ENCODE results near the gene DZIP3. TPM values are rescaled to one million over a fixed set of nuclear protein-coding genes. Genes with fewer than 3 reads are reported as not detected.

DZIP3 gene
- total and polyA plus RNA-seq, 11 donors, result 3.8 to 24.9 (median 15.6) TPM

GRCh38 chr3:108566599-108566998 is 22.9 kb upstream of the DZIP3 start:
- TF ChIP-seq POLR2A (IDR thresholded peaks at IDR 0.05) (no peak), CTCF (IDR thresholded peaks at IDR 0.05) (no peak)
- H3K4me3 ChIP-seq, result no peak overlapping the region
- no peaks in the 10 kb centered on the region for H3K27me3 ChIP-seq
- no peaks in the 10 kb centered on the region for H3K4me1 ChIP-seq
- 96 to 99% (median 98%) methylated on average over 1 of the region's 1 CpG for WGBS, 4 donors
- intact Hi-C loops (cut with DNase I), result no loop called here
- H3K36me3 ChIP-seq, result no peaks in the 10 kb centered on the region
- DNase-seq, result no peak
- no peaks in the 10 kb centered on the region for H3K9me3 ChIP-seq
- no peak for ATAC-seq
- H3K27ac ChIP-seq, result no peak overlapping the region

GRCh38 chr3:108569336-108569735 is 20.2 kb upstream of the DZIP3 start:
- no peak for ATAC-seq
- Histone ChIP-seq H3K36me3 (no peaks in the 10 kb centered on the region), H3K4me1 (no peaks in the 10 kb centered on the region), H3K27ac (no peak overlapping the region), H3K27me3 (no peaks in the 10 kb centered on the region), H3K9me3 (peaks cover 0 to 7% (median 0%) of the 10 kb centered on the region in 12 donors), H3K4me3 (no peak overlapping the region)
- TF ChIP-seq CTCF (IDR thresholded peaks at IDR 0.05) (no peak), POLR2A (IDR thresholded peaks at IDR 0.05) (no peak)
- no peak for DNase-seq
- WGBS, 4 donors, result 94 to 98% (median 97%) methylated on average over 4 of the region's 4 CpGs
- intact Hi-C loops (cut with DNase I), result no loop called here

- WGBS, 4 donors, result 92 to 96% (median 95%) methylated on average over 2 of the region's 2 CpGs
- no peak for TF ChIP-seq CTCF (IDR thresholded peaks at IDR 0.05)
- TF ChIP-seq POLR2A (IDR thresholded peaks at IDR 0.05), result no peak
- DNase-seq (no peak), ATAC-seq (no peak)
- intact Hi-C loops (cut with DNase I), result no loop called here
- H3K4me1 ChIP-seq, result no peaks in the 10 kb centered on the region
- H3K27ac ChIP-seq, result no peak overlapping the region
- no peak overlapping the region for H3K4me3 ChIP-seq
- H3K9me3 ChIP-seq, result peaks cover 0 to 4% (median 0%) of the 10 kb centered on the region in 12 donors
- peaks cover 0 to 14% (median 2%) of the 10 kb centered on the region in 9 donors for H3K36me3 ChIP-seq
- H3K27me3 ChIP-seq, result no peaks in the 10 kb centered on the region
These were observed 11.5 kb upstream of the DZIP3 start for GRCh38 chr3:108578064-108578463.

GRCh38 chr3:108588601-108589000 is 921 bp upstream of the DZIP3 start:
- DNase-seq (no peak), ATAC-seq (no peak)
- Histone ChIP-seq H3K27me3 (no peaks in the 10 kb centered on the region), H3K27ac (peak overlapping the region in 6 of 12 donors; percentile 84 to 95 (median 90)), H3K4me3 (peak overlapping the region; percentile 62 to 90 (median 76)), H3K9me3 (no peaks in the 10 kb centered on the region), H3K36me3 (peaks cover 0 to 11% (median 0%) of the 10 kb centered on the region in 9 donors), H3K4me1 (peaks cover 0 to 30% (median 10%) of the 10 kb centered on the region in 12 donors)
- no peak for TF ChIP-seq POLR2A (IDR thresholded peaks at IDR 0.05)
- TF ChIP-seq CTCF (IDR thresholded peaks at IDR 0.05), result no peak
- 1 to 4% (median 2%) methylated on average over 8 of the region's 8 CpGs for WGBS, 4 donors
- intact Hi-C loops (cut with DNase I), result loop anchor here in 2 of 10 donors (10.0 kb wide), 1 partner anchor 364 kb away; the partner anchor contains the start of gene IFT57 (in 2 of the 2)

Data from heart left ventricle (tissue), 16 donors.